PC-3 (cell line): Measurements from ENCODE around the gene ARID4A. TPM values are rescaled to one million over a fixed set of nuclear protein-coding genes. Genes with fewer than 3 reads are reported as not detected.

ENCODE experiments used
- ATAC-seq: fragments of 200-7000 bp; cut with Tn5 transposase; 2 replicates; pipeline ENCODE4 v1.9.1; 2020; ENCODE audit warnings: mild to moderate bottlenecking, moderate library complexity
- BruUV-seq: library from RNA; stranded (reverse); fragments of 400-500 nt; replicated peaks from 2 replicates; lab custom pipeline; 2021; lab: Mats Ljungman, UMichigan
- CTCF ChIA-PET: fragments of 300-600 bp; sonication (Branson Sonifier 250); formaldehyde crosslinking; loops from one replicate; lab custom pipeline; 2022; ENCODE audit warnings: antibody characterized with exemption; lab: Charles Lee
- POLR2A ChIA-PET: fragments of 300-600 bp; sonication (Branson Sonifier 250); formaldehyde crosslinking; loops from one replicate; lab custom pipeline; 2022; ENCODE audit warnings: antibody characterized with exemption; ENCODE audit not compliant: unreplicated experiment; lab: Charles Lee
- DNase-seq: peaks from one replicate; pipeline ENCODE4 v3.0.0-alpha.2; 2015
- H2AFZ ChIP-seq: fragments of 300-600 bp; sonication (generic); 2 replicates; pipeline ENCODE4 v1.6.0; 2016; ENCODE audit warnings: antibody characterized with exemption, low read length
- H3F3A ChIP-seq: fragments of 300-600 bp; sonication (generic); one replicate; pipeline ENCODE4 v1.6.0; 2017; ENCODE audit warnings: antibody characterized with exemption, low read length, control low read depth, mild to moderate bottlenecking; ENCODE audit not compliant: unreplicated experiment
- H3K27ac ChIP-seq: fragments of 300-600 bp; sonication (generic); 2 replicates; pipeline ENCODE4 v1.5.1; 2016; ENCODE audit warnings: mild to moderate bottlenecking, low read length
- H3K27me3 ChIP-seq: fragments of 300-600 bp; sonication (generic); 2 replicates; pipeline ENCODE4 v1.6.1; 2016; ENCODE audit warnings: low read length, mixed read lengths
- H3K36me3 ChIP-seq: fragments of 300-600 bp; sonication (generic); 2 replicates; pipeline ENCODE4 v1.6.1; 2016; ENCODE audit warnings: low read depth, mixed run types, low read length, mixed read lengths
- H3K4me1 ChIP-seq: fragments of 300-600 bp; sonication (generic); 2 replicates; pipeline ENCODE4 v1.5.1; 2016; ENCODE audit warnings: low read length; ENCODE audit not compliant: insufficient read depth
- H3K4me2 ChIP-seq: fragments of 300-600 bp; sonication (generic); 2 replicates; pipeline ENCODE4 v1.6.0; 2016; ENCODE audit warnings: low read length
- H3K4me3 ChIP-seq: fragments of 300-600 bp; sonication (generic); 2 replicates; pipeline ENCODE4 v1.5.1; 2016; ENCODE audit warnings: mild to moderate bottlenecking, low read length, mixed read lengths
- H3K79me2 ChIP-seq: fragments of 300-600 bp; sonication (generic); 2 replicates; pipeline ENCODE4 v1.6.1; 2017; ENCODE audit warnings: low read length, mixed read lengths
- H3K9ac ChIP-seq: fragments of 300-600 bp; sonication (generic); 2 replicates; pipeline ENCODE4 v1.6.0; 2016; ENCODE audit warnings: mild to moderate bottlenecking, low read length
- H3K9me2 ChIP-seq: fragments of 300-600 bp; sonication (generic); replicated peaks from 2 replicates; pipeline ENCODE4 v1.6.1; 2016; ENCODE audit warnings: mixed run types, low read length, mixed read lengths
- H3K9me3 ChIP-seq: fragments of 300-600 bp; sonication (generic); 2 replicates; pipeline ENCODE4 v1.6.1; 2016; ENCODE audit warnings: low read length, mixed read lengths
- H4K20me1 ChIP-seq: fragments of 300-600 bp; sonication (generic); 2 replicates; pipeline ENCODE4 v1.6.1; 2016; ENCODE audit warnings: low read length, mixed read lengths
- EZH2 ChIP-seq: fragments of 300-600 bp; sonication (generic); IDR thresholded peaks from one replicate; pipeline ENCODE4 v1.6.1; 2017; ENCODE audit warnings: antibody characterized with exemption, mild to moderate bottlenecking, low read length; ENCODE audit not compliant: unreplicated experiment
- EZH2phosphoT487 ChIP-seq: fragments of 300-600 bp; sonication (generic); IDR thresholded peaks from 2 replicates; pipeline ENCODE4 v1.6.1; 2018; ENCODE audit warnings: mild to moderate bottlenecking, antibody characterized with exemption, low read length, borderline replicate concordance
- intact Hi-C: fragments of 100-400 bp; cut with micrococcal nuclease; formaldehyde crosslinking; loops from 2 replicates; pipeline ENCODE4 v1.9.0; 2023
- total RNA-seq: library from RNA; depleted of rRNA; stranded (reverse); fragments of >200 nt; gene quantifications from 2 replicates; pipeline ENCODE4 v1.2.3, GENCODE V29; 2014
- TF ChIP-seq, protein P1 (sequence below): fragments of 300-600 bp; sonication (generic); conservative IDR thresholded peaks from 2 replicates; pipeline ENCODE4 v1.5.1; 2017; ENCODE audit warnings: antibody characterized with exemption, low read depth, mild to moderate bottlenecking, low read length

ARID4A gene
- total RNA-seq, 1 experiment from 2014 or later = 7.3 TPM

DNA sequence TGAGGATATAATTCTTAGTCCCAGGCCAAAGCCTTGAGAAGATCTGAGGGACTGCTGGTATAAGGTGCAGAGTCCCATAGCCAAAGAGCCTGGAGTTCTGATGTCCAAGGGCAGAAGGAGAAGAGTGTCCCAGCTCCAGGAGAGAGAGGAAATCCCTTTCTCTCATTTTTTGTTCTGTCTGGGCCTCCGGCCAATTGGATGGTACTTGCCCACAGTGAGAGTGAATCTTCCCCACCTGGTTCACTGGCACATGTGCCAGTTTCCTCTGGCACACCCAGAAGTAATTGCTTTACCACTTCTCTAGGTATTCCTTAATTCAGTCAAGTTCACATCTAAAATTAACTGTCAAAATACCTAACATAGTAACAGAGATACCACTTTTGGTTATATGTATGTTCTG, 15.3 kb downstream of the ARID4A start:
- Histone ChIP-seq H3K4me2 (no peak overlapping the region), H3K4me1 (no peaks in the 10 kb centered on the region), H3K9me3 (no peaks in the 10 kb centered on the region), H3F3A (peaks cover 7% of the 10 kb centered on the region), H3K79me2 (no peaks in the 10 kb centered on the region), H3K9ac (no peak overlapping the region), H3K4me3 (no peak overlapping the region), H3K36me3 (peaks cover 2% of the 10 kb centered on the region; the same call in 1 of the 2 replicates), H4K20me1 (no peaks in the 10 kb centered on the region), H2AFZ (no peak overlapping the region), H3K27ac (no peak overlapping the region), H3K27me3 (no peaks in the 10 kb centered on the region), H3K9me2 (no peaks in the 10 kb centered on the region)
- 0 out of 2 replicates have a peak, but pooled peaks have one; percentile 20 for ATAC-seq
- no peak for DNase-seq
- intact Hi-C loops = no loop called here
- no TSS peak for BruUV-seq
- CTCF ChIA-PET = no interaction called here
- TF ChIP-seq EZH2phosphoT487 (no peak), EZH2 (no peak)
- TF ChIP-seq, protein P1, sequence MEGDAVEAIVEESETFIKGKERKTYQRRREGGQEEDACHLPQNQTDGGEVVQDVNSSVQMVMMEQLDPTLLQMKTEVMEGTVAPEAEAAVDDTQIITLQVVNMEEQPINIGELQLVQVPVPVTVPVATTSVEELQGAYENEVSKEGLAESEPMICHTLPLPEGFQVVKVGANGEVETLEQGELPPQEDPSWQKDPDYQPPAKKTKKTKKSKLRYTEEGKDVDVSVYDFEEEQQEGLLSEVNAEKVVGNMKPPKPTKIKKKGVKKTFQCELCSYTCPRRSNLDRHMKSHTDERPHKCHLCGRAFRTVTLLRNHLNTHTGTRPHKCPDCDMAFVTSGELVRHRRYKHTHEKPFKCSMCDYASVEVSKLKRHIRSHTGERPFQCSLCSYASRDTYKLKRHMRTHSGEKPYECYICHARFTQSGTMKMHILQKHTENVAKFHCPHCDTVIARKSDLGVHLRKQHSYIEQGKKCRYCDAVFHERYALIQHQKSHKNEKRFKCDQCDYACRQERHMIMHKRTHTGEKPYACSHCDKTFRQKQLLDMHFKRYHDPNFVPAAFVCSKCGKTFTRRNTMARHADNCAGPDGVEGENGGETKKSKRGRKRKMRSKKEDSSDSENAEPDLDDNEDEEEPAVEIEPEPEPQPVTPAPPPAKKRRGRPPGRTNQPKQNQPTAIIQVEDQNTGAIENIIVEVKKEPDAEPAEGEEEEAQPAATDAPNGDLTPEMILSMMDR = no peak
- POLR2A ChIA-PET = no interaction called here

DNA sequence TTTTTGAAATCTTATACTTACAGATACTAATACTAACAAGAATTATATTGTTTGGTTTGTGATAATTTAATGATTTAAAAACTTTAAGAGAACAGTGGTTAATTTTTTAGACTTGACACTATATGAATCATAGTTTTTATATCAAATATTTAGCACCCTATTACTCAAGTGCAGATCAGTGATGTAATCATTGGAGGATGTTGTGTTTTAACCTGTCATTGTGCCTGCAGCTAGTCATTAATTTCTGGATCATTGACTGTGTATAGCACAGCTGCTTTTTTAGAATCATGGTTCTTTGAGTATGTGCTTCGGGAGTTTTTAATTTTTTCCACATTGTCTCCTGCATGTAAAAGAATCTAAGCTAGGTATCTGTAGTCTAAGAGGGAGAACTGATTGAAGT, 17.3 kb downstream of the ARID4A start:
- no peaks in the 10 kb centered on the region for H3K79me2 ChIP-seq
- no peak for TF ChIP-seq EZH2phosphoT487
- TF ChIP-seq EZH2 = no peak
- TF ChIP-seq, protein P1 = no peak
- peaks cover 8% of the 10 kb centered on the region; the same call in 1 of the 2 replicates for H3K36me3 ChIP-seq
- H3K4me2 ChIP-seq = no peak overlapping the region
- no TSS peak for BruUV-seq
- H2AFZ ChIP-seq = no peak overlapping the region
- H3K9me2 ChIP-seq = no peaks in the 10 kb centered on the region
- H4K20me1 ChIP-seq = no peaks in the 10 kb centered on the region
- peaks cover 7% of the 10 kb centered on the region for H3F3A ChIP-seq
- no peak overlapping the region for H3K27ac ChIP-seq
- ChIA-PET CTCF (no interaction called here), POLR2A (interaction anchor here (0.5 kb wide), 1 partner anchor 18 kb away, joined by 8 read pairs; no protein-coding TSS in a partner anchor)
- no peak overlapping the region for H3K4me3 ChIP-seq
- intact Hi-C loops = no loop called here
- H3K9ac ChIP-seq = no peak overlapping the region
- DNase-seq (peak; percentile 37), ATAC-seq (peak; percentile 72)
- no peaks in the 10 kb centered on the region for H3K27me3 ChIP-seq
- no peaks in the 10 kb centered on the region for H3K4me1 ChIP-seq
- H3K9me3 ChIP-seq = no peaks in the 10 kb centered on the region

DNA sequence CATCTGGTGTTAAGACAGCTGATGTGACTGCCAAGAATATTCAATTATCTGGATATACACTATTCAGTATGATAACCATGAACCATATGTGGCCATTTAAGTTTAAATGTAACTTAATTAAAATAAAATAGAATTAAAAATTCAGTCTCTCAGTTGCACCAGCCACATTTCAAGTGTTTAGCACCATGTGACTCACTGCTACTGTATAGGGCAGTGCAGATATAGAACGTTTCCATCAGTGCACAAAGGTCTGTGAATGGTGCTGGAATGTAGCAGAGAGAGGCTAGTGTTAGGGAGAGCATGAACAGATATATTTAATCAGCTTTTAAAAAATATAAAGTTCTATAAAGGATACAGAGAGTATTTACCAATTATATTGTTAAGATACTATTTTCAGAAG, 28.7 kb downstream of the ARID4A start:
- Histone ChIP-seq H3K4me1 (peaks cover 6% of the 10 kb centered on the region; the same call in 1 of the 2 replicates), H3K4me2 (no peak overlapping the region), H3K4me3 (no peak overlapping the region), H3K36me3 (peaks cover 62% of the 10 kb centered on the region), H3K9ac (no peak overlapping the region), H3F3A (no peaks in the 10 kb centered on the region), H3K79me2 (no peaks in the 10 kb centered on the region), H3K27me3 (no peaks in the 10 kb centered on the region), H4K20me1 (no peaks in the 10 kb centered on the region), H3K27ac (no peak overlapping the region), H3K9me3 (no peaks in the 10 kb centered on the region), H3K9me2 (no peaks in the 10 kb centered on the region), H2AFZ (no peak overlapping the region)
- ATAC-seq = no peak
- POLR2A ChIA-PET = no interaction called here
- no peak for DNase-seq
- no TSS peak for BruUV-seq
- TF ChIP-seq EZH2 (no peak), EZH2phosphoT487 (no peak)
- TF ChIP-seq, protein P1 = no peak
- intact Hi-C loops = no loop called here
- CTCF ChIA-PET = no interaction called here
